Stimulated activated naive CD4-positive, alpha-beta T cell (primary cell): ENCODE data around the gene ZNF423.
"Not testable (repeated sequence)": the region's sequence is repeated elsewhere in the genome, so short reads cannot be mapped to it uniquely, and the experiment has no call there.

Source experiments
- DNase-seq, 6 experiments: peaks; one replicate each; lab custom pipeline; 2025; lab: John Stamatoyannopoulos, UW

ZNF423 gene

DNA sequence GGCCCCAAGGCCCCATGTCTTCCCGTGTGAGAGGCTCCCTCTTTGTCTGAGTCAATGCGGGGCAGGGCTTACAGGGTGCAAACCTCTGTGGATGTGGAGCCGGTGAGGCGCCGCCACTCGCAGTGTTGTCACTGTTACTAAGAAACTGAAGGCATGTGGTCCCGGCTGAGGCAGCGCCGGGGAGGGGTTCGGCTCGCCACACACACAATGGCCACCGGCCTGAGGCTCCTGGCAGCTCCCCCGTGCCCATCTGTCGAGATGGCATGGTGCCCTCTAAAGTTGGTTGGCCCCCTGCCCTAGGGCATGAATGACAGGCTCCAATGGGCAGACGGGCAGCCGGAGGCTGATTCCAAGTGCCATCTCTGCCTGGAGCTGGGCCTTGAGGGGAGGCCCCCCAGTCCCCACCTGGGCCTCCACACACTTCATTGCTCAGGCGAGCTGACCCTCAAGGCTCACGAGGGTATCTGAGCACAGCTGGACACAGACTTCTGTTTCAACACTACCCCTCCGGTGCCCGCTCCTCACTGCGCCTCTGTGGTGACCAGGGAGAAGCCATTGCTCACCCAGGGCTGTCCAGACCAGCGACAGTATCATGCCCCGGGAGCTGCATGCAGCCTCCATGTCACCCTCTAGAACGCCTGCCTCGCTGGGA is 345.1 kb downstream of the ZNF423 start:
- DNase-seq, result no peak

DNA sequence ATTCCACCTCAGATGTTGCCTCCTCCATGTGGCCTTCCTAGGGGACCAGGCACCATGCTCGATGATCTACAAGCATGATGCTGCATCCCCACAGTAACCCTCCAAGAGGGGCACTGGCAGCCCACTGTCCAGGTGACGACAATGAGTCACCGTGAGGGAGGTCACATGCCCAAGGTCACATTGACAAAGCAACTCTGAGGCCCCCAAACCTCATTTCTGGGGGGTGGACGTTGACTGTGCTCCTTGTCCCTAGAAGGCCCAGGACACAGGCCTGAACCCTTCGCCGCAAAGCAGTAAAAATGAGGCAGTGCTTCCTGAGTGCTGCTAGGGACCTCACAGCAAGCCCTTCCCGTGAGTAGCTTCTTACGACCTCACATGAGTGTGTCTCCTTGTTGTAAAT is 345.8 kb downstream of the ZNF423 start:
- DNase-seq, result no peak

DNA sequence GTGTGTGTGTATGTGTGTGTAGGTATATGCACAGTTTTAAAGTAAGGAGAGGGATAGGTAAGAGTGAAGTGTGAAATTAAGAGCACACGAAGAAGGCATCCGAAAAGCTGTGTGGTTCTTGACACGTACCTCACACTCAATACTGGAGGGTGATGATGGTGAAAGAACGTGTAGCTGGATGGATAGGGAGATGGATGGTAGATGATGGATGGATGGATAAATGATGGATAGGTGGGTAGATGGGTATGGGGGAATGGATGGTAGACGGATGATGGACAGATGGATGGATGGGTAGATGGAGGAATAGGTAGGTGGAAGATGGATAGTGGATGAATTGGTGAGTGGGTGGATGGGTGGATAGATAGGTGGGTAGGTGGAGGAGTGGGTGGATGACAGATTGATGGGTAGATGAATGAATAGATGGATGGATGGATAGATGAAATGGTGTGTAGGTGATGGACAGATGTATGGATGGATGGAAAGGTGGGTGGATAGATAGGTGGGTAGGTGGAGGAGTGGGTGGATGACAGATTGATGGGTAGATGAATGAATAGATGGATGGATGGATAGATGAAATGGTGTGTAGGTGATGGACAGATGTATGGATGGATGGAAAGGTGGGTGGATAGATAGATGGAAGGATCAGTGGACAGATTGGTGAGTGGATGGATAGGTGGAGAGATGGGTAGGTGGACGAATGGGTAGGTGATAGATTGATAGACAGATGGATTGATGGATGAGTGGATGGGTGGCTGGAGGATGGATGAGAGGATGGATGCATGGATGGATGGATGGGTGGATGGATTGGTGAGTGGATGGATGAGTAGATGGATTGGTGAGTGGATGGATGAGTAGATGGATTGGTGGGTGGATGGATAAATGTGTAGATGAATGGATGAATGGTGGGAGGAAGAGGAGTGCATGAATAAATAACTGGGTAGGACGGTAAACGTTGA is 349.6 kb downstream of the ZNF423 start:
- DNase-seq, result not testable (repeated sequence)

DNA sequence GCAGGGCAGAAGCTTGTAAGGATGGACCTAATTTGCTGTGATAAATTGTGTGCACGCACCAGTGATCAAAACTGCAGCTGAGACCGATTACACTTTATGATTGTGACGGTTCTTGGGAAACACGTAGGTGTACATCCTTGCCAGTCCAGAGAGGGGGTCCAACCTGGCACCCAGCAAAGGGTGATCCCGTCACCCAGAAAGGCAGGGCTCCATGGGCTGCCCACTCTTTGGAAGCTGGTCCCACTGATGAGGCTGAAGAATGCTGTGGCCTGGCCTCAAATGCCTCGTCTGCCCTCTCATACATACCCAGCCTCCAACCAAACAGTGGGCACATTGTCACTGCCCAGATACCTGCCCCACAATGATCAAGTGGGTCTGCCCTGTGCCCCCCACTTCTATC is 350.4 kb downstream of the ZNF423 start:
- no peak for DNase-seq

DNA sequence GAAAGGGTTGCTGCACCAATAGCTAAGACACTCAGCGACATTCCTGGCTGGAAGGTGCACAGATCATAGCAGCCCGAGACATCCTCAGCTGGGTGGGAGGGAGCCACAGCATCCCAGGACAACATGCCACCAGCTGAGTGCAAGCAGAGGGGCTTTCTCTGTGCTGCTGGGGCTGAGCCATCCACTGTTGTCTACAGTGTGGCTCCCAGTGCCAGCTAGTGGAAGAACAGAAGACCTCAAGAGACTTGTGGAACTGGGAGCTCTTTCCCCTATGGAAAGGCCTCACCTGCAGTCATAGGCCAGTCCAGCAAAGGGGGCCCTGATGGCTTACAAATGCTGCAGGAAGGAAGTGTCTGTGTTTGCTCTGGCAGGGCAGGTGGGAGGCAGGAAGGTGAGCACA is 351.3 kb downstream of the ZNF423 start:
- DNase-seq, result no peak

DNA sequence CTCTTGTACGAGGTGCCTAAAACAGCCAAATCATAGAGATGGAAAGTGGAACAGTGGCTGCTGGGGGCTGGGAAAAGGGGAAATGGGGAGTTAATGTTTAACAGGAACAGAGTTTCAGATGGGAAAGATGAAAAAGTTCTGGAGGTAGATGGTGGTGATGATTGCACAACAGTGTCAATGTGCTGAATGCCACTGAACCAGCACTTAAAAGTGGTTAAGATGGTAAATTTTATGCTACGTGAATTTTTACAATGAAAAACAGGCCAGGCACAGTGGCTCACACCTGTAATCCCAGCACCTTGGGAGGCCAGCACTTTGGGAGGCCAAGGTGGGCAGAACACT is 351.9 kb downstream of the ZNF423 start:
- DNase-seq, result no peak

DNA sequence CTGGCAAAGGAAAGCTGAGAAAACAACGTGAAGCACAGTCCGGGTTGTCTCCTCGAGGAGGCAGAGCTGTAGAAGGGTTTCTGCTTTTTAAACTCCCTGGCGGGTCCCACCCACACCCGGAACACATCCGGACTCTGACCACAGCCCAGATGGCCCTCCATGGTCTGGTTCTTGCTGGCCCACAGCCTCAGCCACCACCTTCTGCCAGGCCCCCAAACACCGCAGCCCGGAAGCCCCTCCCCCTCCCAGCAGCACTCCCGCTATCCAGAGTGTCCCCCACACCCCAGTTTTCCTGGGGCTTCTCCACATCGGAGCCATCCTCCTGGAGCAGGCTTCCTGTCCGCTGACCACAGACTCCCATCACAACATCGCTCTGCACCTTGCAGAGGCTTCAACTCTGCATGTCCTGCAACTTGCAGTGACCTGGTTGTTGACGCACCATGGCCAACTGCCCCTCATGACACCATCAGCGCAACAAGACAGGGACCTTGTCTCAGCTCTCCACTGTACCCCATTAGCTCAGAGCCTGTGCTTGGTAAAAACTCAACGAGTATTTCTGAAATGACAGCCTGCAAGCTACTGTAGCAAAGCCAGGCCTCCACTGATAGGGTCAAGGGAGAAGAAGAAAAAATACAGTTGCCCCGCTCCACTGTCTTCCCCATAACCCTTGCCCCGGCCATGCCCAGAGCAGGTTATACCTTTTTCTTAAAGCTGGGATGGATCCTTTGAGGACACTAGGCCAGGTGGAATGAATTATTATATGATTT is 352.5 kb downstream of the ZNF423 start:
- DNase-seq, result no peak

DNA sequence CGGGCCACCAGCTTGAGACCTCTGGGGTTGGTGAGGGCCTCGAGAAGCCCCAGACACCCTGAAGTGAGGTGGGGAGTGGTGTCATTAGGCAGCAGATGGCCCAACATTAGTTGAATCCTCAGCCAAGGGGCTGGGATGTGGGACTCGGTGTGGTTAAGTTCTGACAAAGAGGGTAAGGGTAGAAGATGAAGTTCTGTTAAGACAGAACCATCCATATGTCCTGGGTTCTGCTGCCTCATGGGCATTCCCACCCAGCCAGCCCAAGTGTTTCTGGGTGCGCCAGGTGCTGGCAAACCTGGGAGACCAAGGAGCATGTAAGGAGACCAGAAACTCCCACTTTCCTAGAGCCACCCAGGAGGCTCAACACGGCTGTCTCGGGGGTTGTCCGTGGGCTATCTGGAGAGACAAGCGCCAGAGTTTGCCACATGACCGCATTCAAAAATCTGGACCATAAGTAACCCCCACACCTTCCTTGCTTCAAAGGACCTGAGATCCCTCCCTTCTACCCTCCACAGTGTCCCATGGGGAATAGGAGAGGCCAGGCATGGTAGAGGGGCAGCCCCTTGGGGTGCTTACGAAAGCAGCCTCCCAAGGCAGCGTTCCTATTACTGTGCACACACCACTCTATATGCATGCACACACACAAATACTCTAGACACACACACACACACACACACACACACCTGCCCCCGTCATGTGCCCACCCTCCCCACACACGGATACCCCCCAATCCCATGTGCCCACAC is 353.6 kb downstream of the ZNF423 start:
- no peak for DNase-seq

DNA sequence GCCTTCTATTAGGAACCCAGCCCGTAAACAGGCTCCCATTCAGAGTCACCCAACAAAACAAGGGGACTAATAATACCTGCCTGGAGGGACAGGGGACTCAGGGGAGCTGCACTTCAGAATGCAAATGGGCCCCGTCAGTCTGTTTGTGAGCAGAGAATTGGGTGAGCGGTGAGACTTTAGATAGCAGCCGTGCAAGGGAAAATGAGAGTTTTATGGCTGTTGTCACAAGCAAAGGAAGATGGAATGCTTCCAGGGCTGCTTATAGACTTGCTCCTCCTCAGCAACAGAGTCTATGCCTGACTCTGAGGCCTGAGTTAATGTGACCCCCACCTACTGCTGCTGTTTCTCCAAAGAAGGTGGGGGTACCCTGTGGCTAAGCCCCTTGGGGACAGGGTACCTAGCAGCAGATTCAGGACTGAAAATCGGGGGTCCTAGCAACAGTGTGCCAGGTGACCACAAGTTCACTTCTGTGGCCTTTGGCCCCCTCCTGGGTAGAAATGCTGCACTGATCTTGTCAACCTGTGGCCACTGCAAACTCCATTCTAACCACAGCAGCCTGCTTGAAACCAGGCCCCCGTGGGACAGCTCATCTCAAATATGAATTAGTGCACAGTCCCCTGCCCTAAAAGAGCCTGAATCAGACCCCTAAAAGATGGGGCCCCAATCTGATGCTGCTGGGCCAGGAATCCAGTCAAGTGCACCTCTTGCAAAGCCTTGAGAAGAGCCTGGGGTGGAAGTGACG is 355.9 kb downstream of the ZNF423 start:
- DNase-seq, result no peak

DNA sequence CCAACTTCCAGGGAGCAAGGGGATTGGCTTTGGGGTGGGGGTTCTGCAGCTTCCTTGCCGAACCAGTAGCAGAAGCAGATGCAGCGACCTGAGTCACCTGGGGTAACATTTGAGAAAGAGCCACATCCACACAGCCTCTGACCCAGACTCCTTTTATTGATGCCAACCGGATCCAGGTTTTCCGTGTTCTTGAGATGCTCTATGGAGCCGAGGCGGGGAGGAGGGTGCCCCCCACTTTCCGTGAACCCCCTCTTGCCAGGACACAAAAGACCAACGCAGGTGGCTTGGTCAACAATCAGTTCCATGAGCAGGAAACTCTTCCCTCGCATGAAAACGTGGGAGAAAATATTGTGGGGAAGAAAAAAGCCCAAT is 356.5 kb downstream of the ZNF423 start:
- no peak for DNase-seq

DNA sequence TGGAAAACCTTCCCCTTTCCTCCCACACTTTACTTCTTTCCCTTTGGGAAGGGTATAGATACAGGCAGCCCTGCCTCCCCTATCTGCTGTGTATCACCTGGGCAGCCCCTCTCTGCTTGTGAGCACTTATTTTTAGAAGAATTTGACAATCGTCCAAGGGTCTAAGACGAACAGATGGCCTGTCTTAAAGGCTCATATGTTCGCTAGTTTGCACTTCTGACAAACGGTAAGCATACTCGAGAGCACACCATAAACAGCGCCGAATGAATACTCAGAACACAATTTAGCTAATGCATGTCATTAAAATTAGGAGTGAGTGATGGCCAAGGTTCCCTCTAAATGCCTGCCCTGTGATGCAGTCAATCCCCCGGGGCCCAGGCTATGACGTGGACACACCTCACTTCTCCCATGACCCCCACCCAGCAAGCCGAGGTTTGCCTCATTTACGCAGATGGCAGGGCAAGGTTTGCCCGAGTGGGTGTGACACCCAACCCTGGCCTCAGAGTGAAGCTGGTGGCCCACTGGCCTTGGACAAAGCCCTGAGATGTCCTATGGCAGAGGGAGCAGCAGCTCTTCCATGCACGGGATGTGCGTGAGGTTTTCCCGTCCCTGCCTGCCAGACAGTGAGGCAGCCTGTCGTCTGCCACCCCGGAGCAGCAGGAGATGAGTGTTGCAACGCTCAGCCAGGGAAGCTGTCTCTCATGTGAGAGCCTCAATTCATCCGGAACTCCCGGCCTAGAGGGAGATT is 357.1 kb downstream of the ZNF423 start:
- DNase-seq, result no peak

DNA sequence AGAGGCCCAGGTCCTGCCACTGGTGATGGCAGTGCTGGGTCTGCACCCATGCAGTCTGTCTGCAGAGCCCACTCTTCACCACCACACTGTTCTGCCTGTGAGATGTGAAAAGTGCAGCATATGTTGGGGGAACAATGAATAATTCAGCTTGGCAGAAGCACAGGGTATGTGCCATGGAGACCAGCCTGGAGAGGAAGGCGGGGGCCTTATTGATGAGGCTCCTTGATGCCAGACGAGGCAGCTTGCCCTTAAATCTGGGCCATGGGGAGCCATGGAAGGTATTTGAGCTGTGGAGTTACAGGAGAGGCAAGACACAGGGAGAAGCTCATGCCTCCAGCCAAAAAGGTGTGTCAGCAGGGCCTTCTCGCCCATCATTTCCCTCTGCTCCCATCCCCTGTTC is 357.6 kb downstream of the ZNF423 start:
- no peak for DNase-seq

DNA sequence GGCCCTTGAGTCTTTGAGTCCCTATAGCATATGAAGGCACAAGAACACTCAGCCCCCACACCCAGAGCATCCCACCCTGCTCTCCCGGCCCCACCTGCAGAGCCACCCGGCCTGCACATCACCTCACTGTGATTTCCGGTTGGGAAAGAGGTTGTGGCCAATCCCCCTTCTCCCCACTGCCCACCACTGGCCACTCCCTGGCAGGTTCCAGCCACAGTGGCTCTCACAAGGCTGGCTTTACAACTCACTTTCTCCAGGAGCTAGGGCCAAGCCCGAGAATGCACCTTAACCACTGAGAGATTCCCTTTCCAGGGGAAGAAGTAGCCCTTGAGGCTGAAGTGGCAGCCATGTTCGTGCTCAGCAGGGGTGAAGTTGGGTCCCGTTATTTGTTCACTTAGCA is 358.4 kb downstream of the ZNF423 start:
- DNase-seq, result no peak

DNA sequence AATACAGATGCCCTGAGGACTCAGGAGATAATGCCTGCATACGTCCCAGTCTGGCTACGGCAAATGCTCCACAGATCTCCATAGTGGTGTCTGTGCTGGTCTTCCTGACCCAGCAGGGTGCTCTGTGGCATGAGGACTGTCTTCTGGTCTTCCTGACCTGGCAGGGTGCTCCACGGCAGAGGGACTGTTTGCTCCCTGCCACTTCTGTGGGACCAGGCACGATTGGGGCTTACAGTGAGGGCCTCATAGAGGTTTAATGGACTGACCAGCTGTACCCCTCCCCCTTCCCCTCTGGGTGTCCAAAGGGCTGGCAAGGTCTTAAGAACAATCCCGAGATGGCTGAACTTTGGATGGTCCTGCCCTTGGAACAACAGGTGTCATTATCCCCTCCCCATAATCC is 359.3 kb downstream of the ZNF423 start:
- DNase-seq, result no peak

DNA sequence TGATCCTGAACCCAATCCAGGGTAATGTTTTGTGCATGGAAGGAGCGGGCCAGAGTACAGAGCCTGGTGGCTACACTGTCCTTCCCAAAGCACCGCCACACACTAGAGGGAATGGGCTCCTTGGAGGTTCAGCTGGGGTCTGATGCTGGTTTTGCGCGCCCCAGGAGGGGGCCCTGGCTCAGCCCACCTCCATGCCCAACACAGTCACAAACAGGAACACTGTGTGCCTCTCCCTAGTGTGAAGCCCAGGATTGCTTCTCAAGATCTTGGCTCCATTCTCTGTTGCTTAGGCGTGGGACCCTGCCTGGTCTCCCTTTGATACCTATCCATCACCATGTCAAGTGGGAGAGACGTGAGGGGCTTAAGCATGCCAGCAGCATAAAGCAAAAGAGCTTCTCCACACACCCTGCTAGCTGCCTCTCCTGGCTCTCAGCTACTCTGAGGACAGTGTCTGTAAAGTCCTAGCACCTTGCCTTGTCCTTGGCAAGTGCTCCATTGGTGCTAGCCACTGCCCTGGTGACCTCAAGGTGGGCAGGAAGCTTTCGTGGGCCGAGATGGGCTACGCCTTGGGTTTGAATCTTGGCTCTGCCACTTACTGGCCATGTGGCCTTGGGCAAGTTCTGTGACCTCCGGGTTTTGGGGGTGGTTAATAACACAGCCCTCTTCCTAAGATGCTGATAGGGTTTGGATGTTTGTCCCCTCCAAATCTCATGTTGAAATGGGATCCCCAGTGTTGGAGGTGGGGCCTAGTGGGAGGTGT is 360.1 kb downstream of the ZNF423 start:
- no peak for DNase-seq

DNA sequence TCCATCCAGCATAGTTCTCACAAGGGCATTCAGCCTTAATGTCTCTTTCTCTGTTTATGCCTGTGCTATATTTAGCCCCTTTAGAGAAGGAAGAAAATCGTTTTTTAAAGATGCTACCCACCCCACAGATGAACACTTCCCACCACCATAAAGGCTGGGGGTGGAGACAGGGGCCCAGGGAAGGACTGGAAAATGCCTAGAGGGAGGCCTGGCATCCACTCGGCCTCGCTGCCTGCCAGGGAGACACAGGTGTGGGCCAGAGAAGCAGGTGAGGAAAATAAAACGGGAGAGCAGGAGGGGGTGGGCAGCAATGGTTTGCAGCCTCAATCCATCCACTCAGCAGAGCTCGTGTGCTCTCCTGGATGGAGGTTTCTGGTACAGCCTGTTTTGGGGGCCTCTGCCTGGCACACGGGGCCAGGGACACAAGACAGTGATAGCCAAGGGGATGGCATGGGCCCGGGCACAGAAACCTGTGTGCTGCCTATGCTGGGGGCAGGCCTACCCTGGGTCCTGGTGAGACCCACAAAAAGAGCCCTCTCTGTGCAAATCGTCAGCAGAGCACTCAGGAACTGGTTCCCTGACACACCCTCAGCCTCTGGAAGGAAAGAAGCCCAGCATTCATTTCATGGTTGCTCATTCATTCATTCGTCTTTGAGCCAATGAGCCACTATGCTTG is 360.9 kb downstream of the ZNF423 start:
- DNase-seq, result no peak

DNA sequence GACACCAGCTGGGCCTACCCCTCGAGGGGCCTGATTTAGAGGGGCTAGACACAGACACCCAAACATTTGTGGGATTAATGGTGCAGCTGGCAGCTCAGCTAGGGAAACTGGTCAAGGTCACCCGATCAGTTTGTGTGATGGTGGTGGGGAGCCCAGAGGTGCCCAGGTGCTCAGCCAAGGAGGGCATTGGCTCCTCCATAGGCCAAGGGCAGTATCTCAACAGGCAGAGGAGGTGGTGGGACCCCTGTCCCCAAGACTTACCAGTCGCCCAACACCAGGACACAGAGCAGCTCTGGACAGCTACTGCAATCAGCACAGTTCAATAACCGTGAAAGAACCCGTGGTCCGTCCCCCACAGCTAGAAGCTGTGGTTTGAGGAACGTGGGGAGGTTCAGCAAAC is 361.4 kb downstream of the ZNF423 start:
- no peak for DNase-seq

DNA sequence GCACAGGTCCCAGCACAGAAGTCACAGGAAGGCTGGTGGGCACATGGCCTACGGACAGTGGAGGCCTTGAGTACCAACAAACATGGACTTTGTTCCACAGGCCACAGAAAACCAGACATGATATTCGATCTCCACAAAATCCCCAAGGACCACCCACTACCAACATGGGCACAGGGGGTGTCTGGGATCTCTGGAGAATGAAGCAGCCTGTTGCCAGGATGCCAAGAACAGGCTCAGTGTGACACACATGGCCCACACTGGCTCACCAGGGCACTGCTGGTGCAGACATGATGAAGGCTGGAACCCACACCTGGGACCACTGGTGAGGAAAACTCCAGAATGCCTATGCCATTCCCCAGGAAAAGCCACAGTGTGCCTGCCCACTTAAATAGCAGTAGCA is 362.1 kb downstream of the ZNF423 start:
- no peak for DNase-seq

DNA sequence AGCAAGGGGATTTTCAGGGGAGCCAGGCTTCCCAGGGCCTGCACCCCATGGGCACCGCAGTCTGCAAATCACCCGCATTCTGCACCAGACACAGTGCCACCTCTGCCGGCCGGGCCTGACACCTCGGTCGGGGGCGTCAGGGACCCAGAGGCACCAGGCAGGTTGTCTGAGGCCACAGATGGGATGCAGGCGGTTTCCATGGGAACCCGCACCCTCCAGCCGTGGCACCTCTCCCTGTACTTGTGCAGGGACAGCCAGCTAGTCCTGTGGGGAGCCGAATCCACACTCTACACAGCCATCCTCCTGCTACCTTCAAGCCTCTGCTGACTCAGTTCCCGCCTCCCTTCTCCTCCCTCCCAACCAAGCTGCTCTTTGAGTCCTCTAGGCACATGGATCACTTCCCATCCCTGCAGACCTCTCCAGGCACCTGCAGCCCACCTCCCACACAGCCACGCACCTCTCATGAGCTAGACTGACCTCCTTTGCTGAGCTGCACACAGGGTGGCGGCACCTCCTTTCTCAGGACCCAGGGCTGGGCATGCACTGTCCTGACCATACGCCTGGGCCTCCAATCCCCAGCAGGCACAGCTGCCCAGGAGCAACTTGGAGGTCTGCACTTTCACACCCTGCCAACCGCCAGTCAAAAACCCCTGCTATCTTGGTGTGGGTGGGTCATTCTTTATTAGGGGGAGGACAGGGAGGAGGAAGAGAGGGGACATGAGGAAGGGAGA is 362.9 kb downstream of the ZNF423 start:
- no peak for DNase-seq
